GM23338 (cell line): ENCODE data around the gene CHPF. TPM values are rescaled to one million over a fixed set of nuclear protein-coding genes. Genes with fewer than 3 reads are reported as not detected.

ENCODE experiments used
- ATAC-seq: fragments of 200-7000 bp; cut with Tn5 transposase; 3 replicates; pipeline ENCODE4 v1.9.1; 2020
- DNase-seq: peaks from one replicate; pipeline ENCODE4 v3.0.0-alpha.2; 2015; ENCODE audit warnings: low spot score
- H2AFZ ChIP-seq: fragments of 200-600 bp; sonication (generic); 2 replicates; pipeline ENCODE4 v1.8.0; 2016; ENCODE audit warnings: antibody characterized with exemption, mild to moderate bottlenecking, moderate library complexity
- H3F3A ChIP-seq: fragments of 200-600 bp; sonication (generic); replicated peaks from 2 replicates; pipeline ENCODE4 v1.8.0; 2017; ENCODE audit warnings: antibody characterized with exemption, mixed run types, low read depth
- H3K27ac ChIP-seq: fragments of 200-600 bp; sonication (generic); 2 replicates; pipeline ENCODE4 v1.6.1; 2016; ENCODE audit warnings: low read depth
- H3K27me3 ChIP-seq: fragments of 200-600 bp; sonication (generic); 2 replicates; pipeline ENCODE4 v1.8.0; 2016; ENCODE audit warnings: mild to moderate bottlenecking, mixed run types, moderate library complexity; ENCODE audit not compliant: insufficient read depth
- H3K36me3 ChIP-seq: fragments of 200-600 bp; sonication (generic); 2 replicates; pipeline ENCODE4 v1.8.0; 2016; ENCODE audit warnings: mild to moderate bottlenecking; ENCODE audit not compliant: insufficient read depth
- H3K4me1 ChIP-seq: fragments of 200-600 bp; sonication (generic); 2 replicates; pipeline ENCODE4 v1.8.0; 2016; ENCODE audit warnings: mild to moderate bottlenecking, moderate library complexity; ENCODE audit not compliant: insufficient read depth
- H3K4me2 ChIP-seq: fragments of 200-600 bp; sonication (generic); 2 replicates; pipeline ENCODE4 v1.7.1; 2017; ENCODE audit warnings: mixed run types
- H3K4me3 ChIP-seq: fragments of 200-600 bp; sonication (generic); 2 replicates; pipeline ENCODE4 v1.6.1; 2016; ENCODE audit warnings: mixed run types
- H3K79me2 ChIP-seq: fragments of 200-600 bp; sonication (generic); replicated peaks from 2 replicates; pipeline ENCODE4 v1.8.0; 2017; ENCODE audit warnings: mild to moderate bottlenecking; ENCODE audit not compliant: insufficient read depth
- H3K9me2 ChIP-seq: fragments of 200-600 bp; sonication (generic); 2 replicates; pipeline ENCODE4 v1.8.0; 2017; ENCODE audit not compliant: insufficient read depth
- H4K20me1 ChIP-seq: fragments of 200-600 bp; sonication (generic); replicated peaks from 2 replicates; pipeline ENCODE4 v1.8.0; 2017; ENCODE audit warnings: mild to moderate bottlenecking; ENCODE audit not compliant: insufficient read depth
- H3K27ac Mint-ChIP-seq: 2 replicates; pipeline ENCODE4 v1.8.0; 2020; ENCODE audit warnings: inconsistent platforms, mild to moderate bottlenecking, moderate library complexity, mixed read lengths
- H3K27me3 Mint-ChIP-seq: 3 replicates; pipeline ENCODE4 v1.8.0; 2022; ENCODE audit warnings: low read depth, mild to moderate bottlenecking, moderate library complexity, mixed read lengths, inconsistent platforms; ENCODE audit not compliant: insufficient read depth, poor library complexity
- H3K36me3 Mint-ChIP-seq: 3 replicates; pipeline ENCODE4 v1.8.0; 2021; ENCODE audit warnings: low read depth, mild to moderate bottlenecking, inconsistent platforms, moderate library complexity, mixed read lengths
- H3K4me1 Mint-ChIP-seq: 3 replicates; pipeline ENCODE4 v1.8.0; 2020; ENCODE audit warnings: mild to moderate bottlenecking, inconsistent platforms, mixed read lengths
- H3K4me3 Mint-ChIP-seq: 3 replicates; pipeline ENCODE4 v1.8.0; 2021; ENCODE audit warnings: moderate library complexity, mild to moderate bottlenecking, inconsistent platforms, mixed read lengths
- H3K9me3 Mint-ChIP-seq: 3 replicates; pipeline ENCODE4 v1.8.0; 2020; ENCODE audit warnings: moderate library complexity, mild to moderate bottlenecking, inconsistent platforms, mixed read lengths
- CREB1 ChIP-seq: fragments of 250-450 bp; sonication (Bioruptor Pico); IDR thresholded peaks from 2 replicates; pipeline ENCODE4 v1.5.0; 2020; ENCODE audit warnings: low read depth, mild to moderate bottlenecking, moderate library complexity
- CTCF ChIP-seq, 2 experiments: fragments of 200-600 bp in 1 of 2; sonication (generic) in 1 of 2; conservative IDR thresholded peaks; 2 replicates each; pipeline versions ENCODE4 v1.5.1 to v1.6.1; 2016 to 2017; ENCODE audit warnings: antibody characterized with exemption in 2 of 2, low read depth in 2 of 2, mild to moderate bottlenecking in 2 of 2, moderate library complexity in 1 of 2
- ETS1 ChIP-seq: IDR thresholded peaks from 2 replicates; pipeline ENCODE4 v1.6.1; 2016; ENCODE audit warnings: antibody characterized with exemption
- EZH2 ChIP-seq: fragments of 200-600 bp; sonication (generic); IDR thresholded peaks from one replicate; pipeline ENCODE4 v1.8.0; 2017; ENCODE audit warnings: antibody characterized with exemption, mild to moderate bottlenecking, low read depth; ENCODE audit not compliant: unreplicated experiment
- EZH2phosphoT487 ChIP-seq: fragments of 200-600 bp; sonication (generic); IDR thresholded peaks from one replicate; pipeline ENCODE4 v1.8.1; 2018; ENCODE audit warnings: antibody characterized with exemption; ENCODE audit not compliant: unreplicated experiment
- JUNB ChIP-seq: IDR thresholded peaks from one replicate; pipeline ENCODE4 v1.6.1; 2016; ENCODE audit warnings: antibody characterized with exemption; ENCODE audit not compliant: unreplicated experiment
- NANOG ChIP-seq: IDR thresholded peaks from 2 replicates; pipeline ENCODE4 v1.6.1; 2016; ENCODE audit warnings: antibody characterized with exemption, borderline replicate concordance
- POLR2AphosphoS5 ChIP-seq: IDR thresholded peaks from 2 replicates; pipeline ENCODE4 v1.6.1; 2016; ENCODE audit warnings: antibody characterized with exemption, low read depth
- REST ChIP-seq: IDR thresholded peaks from one replicate; pipeline ENCODE4 v1.6.1; 2018; ENCODE audit warnings: antibody characterized with exemption; ENCODE audit not compliant: unreplicated experiment
- STAT1 ChIP-seq: IDR thresholded peaks from one replicate; pipeline ENCODE4 v1.6.1; 2016; ENCODE audit warnings: antibody characterized with exemption; ENCODE audit not compliant: unreplicated experiment
- ZNF114 ChIP-seq: fragments of 250-450 bp; sonication (Bioruptor Pico); IDR thresholded peaks from 2 replicates; pipeline ENCODE4 v1.5.0; 2020; ENCODE audit warnings: mild to moderate bottlenecking, moderate library complexity
- ZNF331 ChIP-seq: fragments of 250-450 bp; sonication (Bioruptor Pico); IDR thresholded peaks from 2 replicates; pipeline ENCODE4 v1.5.0; 2020; ENCODE audit warnings: low read depth, mild to moderate bottlenecking, moderate library complexity
- ZNF462 ChIP-seq: fragments of 250-450 bp; sonication (Bioruptor Pico); IDR thresholded peaks from 2 replicates; pipeline ENCODE4 v1.5.0; 2020; ENCODE audit warnings: mild to moderate bottlenecking, moderate library complexity
- polyA plus RNA-seq: library from polyadenylated mRNA; unstranded; fragments of >200 nt; fragmentation: Nextera tagmentation; extraction: Ambion mirVana; gene quantifications from 2 replicates; pipeline ENCODE4 v1.2.1, GENCODE V29; 2016
- total RNA-seq: library from RNA; depleted of rRNA; stranded (reverse); fragments of >200 nt; shearing (Covaris generic); gene quantifications from 2 replicates; pipeline ENCODE4 v1.2.3, GENCODE V29; 2014

CHPF gene
- total and polyA plus RNA-seq, 2 experiments from 2014 or later: 36.5 to 252 TPM

GRCh38 chr2:219517954-219518778, 25.4 kb downstream of the CHPF start:
- TF ChIP-seq ETS1: no peak
- TF ChIP-seq CREB1 (CRISPR knock-in tag): no peak
- no peak for TF ChIP-seq EZH2phosphoT487
- TF ChIP-seq JUNB: no peak
- no peak for TF ChIP-seq STAT1
- no peak for TF ChIP-seq EZH2
- TF ChIP-seq ZNF331 (CRISPR knock-in tag): no peak
- no peak for TF ChIP-seq NANOG
- no peak for TF ChIP-seq ZNF462 (CRISPR knock-in tag)
- no peak for TF ChIP-seq CTCF (conservative IDR thresholded peaks at IDR 0.05; ENCODE audit: low read depth in 2 of 2)
- no peak for TF ChIP-seq ZNF114 (CRISPR knock-in tag)
- TF ChIP-seq REST: no peak
- no peak for TF ChIP-seq POLR2AphosphoS5
- ATAC-seq: no peak
- Histone ChIP-seq H3K4me2 (peak overlapping the region; percentile 51), H3K27me3 (peaks cover 58% of the 10 kb centered on the region), H3F3A (peaks cover 8% of the 10 kb centered on the region), H4K20me1 (no peaks in the 10 kb centered on the region), H3K4me3 (no peak overlapping the region), H3K9me2 (no peaks in the 10 kb centered on the region), H2AFZ (no peak overlapping the region), H3K27ac (no peak overlapping the region), H3K79me2 (no peaks in the 10 kb centered on the region), H3K36me3 (no peaks in the 10 kb centered on the region), H3K4me1 (peaks cover 31% of the 10 kb centered on the region)
- Mint-ChIP-seq H3K27me3 (peaks cover 42% of the 10 kb centered on the region), H3K4me1 (peaks cover 68% of the 10 kb centered on the region), H3K9me3 (no peaks in the 10 kb centered on the region), H3K36me3 (no peaks in the 10 kb centered on the region), H3K27ac (no peak overlapping the region), H3K4me3 (no peak overlapping the region; the same call in 2 of the 3 replicates)
- no peak for DNase-seq
